Gastroesophageal sphincter (tissue), 4 donors: ENCODE measurements around the gene A2M. TPM values are rescaled to one million over a fixed set of nuclear protein-coding genes. Genes with fewer than 3 reads are reported as not detected.

Source experiments
- ATAC-seq: fragments of 150-250 bp; one replicate; pipeline ENCODE4 v1.9.1; 2016; ENCODE audit warnings: mild to moderate bottlenecking, moderate library complexity
- H3K27ac ChIP-seq, 4 donors: fragments of 200-600 bp; sonication (generic) in 3 of 4; 1 replicate in 3 of 4; 2 replicates in 1 of 4; pipeline ENCODE4 v1.5.1; 2016 to 2019
- H3K27me3 ChIP-seq: fragments of 200-600 bp; sonication (generic); one replicate; pipeline ENCODE4 v1.5.1; 2019
- H3K36me3 ChIP-seq, 2 donors: fragments of 200-600 bp; sonication (generic); one replicate each; pipeline ENCODE4 v1.5.1; 2019; ENCODE audit warnings: control low read depth in 1 of 2
- H3K4me1 ChIP-seq, 3 donors: fragments of 200-600 bp; sonication (generic); 1 replicate in 2 of 3; 2 replicates in 1 of 3; pipeline ENCODE4 v1.5.1; 2016 to 2019; ENCODE audit warnings: control low read depth in 2 of 3
- H3K4me3 ChIP-seq, 2 donors: fragments of 200-600 bp; sonication (generic); one replicate each; pipeline ENCODE4 v1.5.1; 2019; ENCODE audit warnings: mild to moderate bottlenecking in 1 of 2, moderate library complexity in 1 of 2
- H3K9me3 ChIP-seq, 3 donors: fragments of 200-600 bp; sonication (generic); one replicate each; pipeline ENCODE4 v1.5.1; 2017 to 2019; ENCODE audit warnings: control low read depth in 2 of 3
- CTCF ChIP-seq, 4 experiments: fragments of 200-600 bp in 2 of 4; fragments of 450-650 bp in 2 of 4; sonication (generic) in 1 of 4; IDR thresholded peaks; one replicate each; pipeline ENCODE4 v1.5.1; 2017 to 2019; ENCODE audit warnings: antibody characterized with exemption in 4 of 4, mild to moderate bottlenecking in 2 of 4, moderate library complexity in 2 of 4
- EP300 ChIP-seq: sonication (generic); formaldehyde crosslinking; IDR thresholded peaks from one replicate; pipeline ENCODE4 v1.6.1; 2017; ENCODE audit warnings: antibody characterized with exemption, mild to moderate bottlenecking
- POLR2A ChIP-seq, 2 donors: fragments of 450-650 bp; IDR thresholded peaks; one replicate each; pipeline ENCODE4 v1.6.1; 2017; ENCODE audit warnings: antibody characterized with exemption in 2 of 2, mild to moderate bottlenecking in 2 of 2, moderate library complexity in 1 of 2
- POLR2AphosphoS5 ChIP-seq: sonication (generic); formaldehyde crosslinking; IDR thresholded peaks from one replicate; pipeline ENCODE4 v1.6.1; 2017; ENCODE audit warnings: antibody characterized with exemption
- WGBS, 2 donors: methylation state at CpG; one replicate each; pipeline ENCODE4 v1.1.5; 2018; ENCODE audit warnings: low coverage in 1 of 2; 5-methylcytosine and 5-hydroxymethylcytosine counted together
- total RNA-seq, 4 donors: library from RNA; depleted of rRNA; stranded (reverse); fragments of >200 nt; gene quantifications; one replicate each; pipeline ENCODE4 v1.1.0, GENCODE V29; 2016

A2M gene
- total RNA-seq, 4 donors from 2014 or later: 268 to 632 (median 588) TPM

- Histone ChIP-seq H3K9me3 (no peaks in the 10 kb centered on the region), H3K4me1 (no peaks in the 10 kb centered on the region), H3K4me3 (no peak overlapping the region), H3K27ac (no peak overlapping the region), H3K36me3 (no peaks in the 10 kb centered on the region), H3K27me3 (no peaks in the 10 kb centered on the region)
- WGBS, 2 donors: 38 to 43% methylated on average over 1 of the region's 1 CpG
- ATAC-seq: no peak
- TF ChIP-seq POLR2A (IDR thresholded peaks at IDR 0.05) (no peak), CTCF (IDR thresholded peaks at IDR 0.05) (no peak), POLR2AphosphoS5 (no peak), EP300 (no peak)
Observed at GRCh38 chr12:9041321-9041720, 74.4 kb downstream of the A2M start.

DNA sequence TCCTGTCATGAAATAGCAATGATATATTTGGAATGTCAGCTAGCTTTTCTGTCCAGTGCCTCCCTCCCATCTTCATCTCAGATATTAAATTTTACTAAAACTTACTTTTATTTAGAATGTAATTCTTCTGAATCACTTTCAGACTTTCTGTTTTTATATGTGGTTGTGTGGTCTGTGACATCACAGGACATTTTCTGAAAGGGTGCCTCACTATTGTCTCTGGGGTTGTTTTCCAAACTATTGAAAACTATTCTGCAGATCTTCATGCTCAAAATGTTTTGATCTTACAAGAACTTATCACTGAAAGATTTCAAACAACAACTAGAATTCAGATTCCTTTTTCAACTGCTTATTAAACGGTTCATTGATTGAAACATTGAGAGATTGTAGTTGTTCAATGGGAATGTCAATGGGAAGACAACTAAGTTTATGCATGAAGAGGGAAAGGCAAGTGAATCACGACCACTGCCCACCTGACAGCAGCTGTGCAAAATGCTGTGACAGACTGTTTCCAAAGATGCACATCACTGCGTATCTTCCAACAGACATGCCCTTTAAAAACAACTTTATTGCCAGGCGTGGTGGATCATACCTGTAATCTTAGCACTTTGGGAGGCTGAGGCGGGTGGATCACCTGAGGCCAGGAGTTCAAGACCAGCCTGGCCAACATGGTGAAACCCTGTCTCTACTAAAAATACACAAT lies 75.1 kb downstream of the A2M start:
- no peaks in the 10 kb centered on the region for H3K27me3 ChIP-seq
- ATAC-seq: no peak
- H3K36me3 ChIP-seq: no peaks in the 10 kb centered on the region
- no peaks in the 10 kb centered on the region for H3K4me1 ChIP-seq
- TF ChIP-seq POLR2A (IDR thresholded peaks at IDR 0.05) (no peak), EP300 (no peak), POLR2AphosphoS5 (no peak), CTCF (IDR thresholded peaks at IDR 0.05) (no peak)
- H3K9me3 ChIP-seq: no peaks in the 10 kb centered on the region
- 67 to 70% methylated on average over 1 to 3 of the region's 5 CpGs for WGBS, 2 donors
- H3K4me3 ChIP-seq: no peak overlapping the region
- H3K27ac ChIP-seq: no peak overlapping the region

GRCh38 chr12:9039397-9039977 lies 76.2 kb downstream of the A2M start:
- no peak overlapping the region for H3K4me3 ChIP-seq
- no peaks in the 10 kb centered on the region for H3K9me3 ChIP-seq
- H3K4me1 ChIP-seq: no peaks in the 10 kb centered on the region
- no peak overlapping the region for H3K27ac ChIP-seq
- ATAC-seq: peak; percentile 70
- no peaks in the 10 kb centered on the region for H3K36me3 ChIP-seq
- WGBS, 2 donors: 13 to 22% methylated on average over 3 of the region's 3 CpGs
- TF ChIP-seq CTCF (IDR thresholded peaks at IDR 0.05): peak; percentile 51 to 73 (median 71)
- no peak for TF ChIP-seq POLR2A (IDR thresholded peaks at IDR 0.05)
- TF ChIP-seq POLR2AphosphoS5: no peak
- no peaks in the 10 kb centered on the region for H3K27me3 ChIP-seq

GRCh38 chr12:9037431-9037830 lies 78.3 kb downstream of the A2M start:
- TF ChIP-seq POLR2A (IDR thresholded peaks at IDR 0.05) (no peak), EP300 (no peak), CTCF (IDR thresholded peaks at IDR 0.05) (no peak), POLR2AphosphoS5 (no peak)
- Histone ChIP-seq H3K9me3 (no peaks in the 10 kb centered on the region), H3K4me1 (no peaks in the 10 kb centered on the region), H3K27ac (no peak overlapping the region), H3K36me3 (no peaks in the 10 kb centered on the region), H3K27me3 (no peaks in the 10 kb centered on the region), H3K4me3 (no peak overlapping the region)
- no peak for ATAC-seq
- 74 to 87% methylated on average over 3 of the region's 3 CpGs for WGBS, 2 donors

DNA sequence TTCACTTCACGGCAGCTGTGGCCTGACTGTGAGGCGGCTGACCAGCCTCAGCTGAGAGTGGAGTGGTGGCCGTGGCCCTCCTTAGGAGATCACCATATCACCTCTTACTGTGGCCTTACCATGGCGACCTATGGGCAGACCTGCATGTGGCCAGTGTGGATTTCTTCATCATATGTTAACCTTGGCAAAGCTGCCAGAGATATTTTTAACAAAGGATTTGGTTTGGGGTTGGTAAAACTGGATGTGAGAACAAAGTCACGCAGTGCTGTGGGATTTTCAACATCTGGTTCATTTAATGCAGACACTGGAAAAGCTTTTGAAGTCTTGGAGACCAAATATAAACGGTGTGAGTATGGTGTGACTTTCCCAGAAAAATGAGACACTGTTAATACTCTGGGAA lies 79.5 kb downstream of the A2M start:
- no peaks in the 10 kb centered on the region for H3K27me3 ChIP-seq
- no peaks in the 10 kb centered on the region for H3K9me3 ChIP-seq
- H3K4me1 ChIP-seq: no peaks in the 10 kb centered on the region
- H3K4me3 ChIP-seq: no peak overlapping the region
- WGBS, 2 donors: 55% methylated on average over 6 of the region's 6 CpGs
- H3K36me3 ChIP-seq: no peaks in the 10 kb centered on the region
- no peak overlapping the region for H3K27ac ChIP-seq
- ATAC-seq: no peak
- no peak for TF ChIP-seq POLR2AphosphoS5
- TF ChIP-seq EP300: no peak
- TF ChIP-seq CTCF (IDR thresholded peaks at IDR 0.05): no peak
- TF ChIP-seq POLR2A (IDR thresholded peaks at IDR 0.05): no peak
